HG03457 (cell line): ENCODE results near the gene LGALS1.
A peak's percentile ranks its signal among the peaks of the same experiment; 100 is the strongest.
"Not testable (repeated sequence)": the region's sequence is repeated elsewhere in the genome, so short reads cannot be mapped to it uniquely, and the experiment has no call there.

Experiments
- ATAC-seq: cut with Tn5 transposase; IDR thresholded peaks from one replicate; pipeline ENCODE4 v1.9.1; 2021; ENCODE audit warnings: moderate number of reproducible peaks; ENCODE audit not compliant: unreplicated experiment

LGALS1 gene

DNA sequence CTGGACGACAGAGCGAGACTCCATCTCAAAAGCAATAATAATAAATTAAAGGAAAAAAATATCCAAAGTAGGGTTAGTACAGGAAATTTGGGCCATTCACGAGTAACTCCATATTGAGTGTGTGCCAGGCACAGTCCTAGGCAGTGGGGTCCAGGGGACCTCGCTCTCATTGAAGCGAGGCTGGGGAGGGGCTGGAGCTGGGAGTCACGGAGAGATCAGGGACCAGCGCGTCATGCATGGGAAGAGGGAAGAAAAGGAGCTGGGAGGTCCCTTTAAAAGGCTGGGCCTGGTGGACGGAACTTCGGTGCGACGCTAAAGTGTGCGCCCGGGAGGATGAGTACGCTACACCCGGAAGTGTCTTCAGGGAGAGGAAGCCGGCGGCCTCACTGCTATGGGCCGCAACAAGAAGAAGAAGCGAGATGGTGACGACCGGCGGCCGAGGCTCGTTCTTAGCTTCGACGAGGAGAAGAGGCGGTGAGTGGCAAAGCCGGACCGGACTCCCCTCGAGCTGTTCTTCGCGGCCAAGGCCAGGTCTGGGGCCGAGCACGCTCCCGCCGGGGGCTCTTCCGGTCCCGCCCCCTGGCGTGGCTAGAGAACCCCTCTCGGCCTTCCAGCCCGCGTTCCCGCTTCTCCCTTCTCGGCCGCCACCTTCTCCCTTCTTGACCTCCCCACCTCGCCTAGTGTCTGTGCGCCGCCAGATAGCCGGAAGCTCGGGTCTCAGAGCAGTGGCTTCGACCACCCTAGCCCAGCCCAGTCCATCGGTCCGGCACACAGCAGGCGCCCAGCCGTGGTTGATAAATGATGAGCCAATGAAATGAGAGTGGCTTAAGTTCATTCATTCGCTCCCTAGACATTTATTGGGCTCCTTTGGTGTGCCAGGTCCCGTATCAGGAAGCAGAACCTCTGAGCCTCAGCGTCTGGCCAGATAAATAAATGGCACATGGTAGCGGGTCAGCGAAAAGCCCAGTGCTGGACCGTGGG is 10.9 kb downstream of the LGALS1 start, which contains the start of gene NOL12:
TSS of gene NOL12 (plus strand) at position 342 of the 981 bp plus-strand sequence. CDS start at position 392, 50 bp downstream.
- ATAC-seq, result peak; percentile 50

DNA sequence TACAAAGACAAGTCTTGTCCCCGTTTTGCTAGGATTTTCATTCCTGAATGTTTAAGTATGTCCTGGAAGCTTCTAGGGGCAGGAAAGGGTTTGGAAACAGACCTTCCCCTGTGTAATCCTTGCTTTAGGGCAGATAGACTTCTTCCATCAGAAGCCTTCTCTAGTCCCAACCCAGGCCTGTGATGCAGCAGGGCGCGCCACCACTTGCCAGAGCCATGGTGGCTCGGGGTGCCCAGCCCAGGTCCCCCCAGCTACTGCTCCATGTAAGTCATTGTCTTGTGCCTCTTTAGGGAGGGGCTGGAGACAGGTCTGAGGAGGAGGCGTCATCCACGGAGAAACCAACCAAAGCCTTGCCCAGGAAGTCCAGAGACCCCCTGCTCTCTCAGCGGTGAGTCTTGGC is 15.0 kb downstream of the LGALS1 start:
- no peak for ATAC-seq

DNA sequence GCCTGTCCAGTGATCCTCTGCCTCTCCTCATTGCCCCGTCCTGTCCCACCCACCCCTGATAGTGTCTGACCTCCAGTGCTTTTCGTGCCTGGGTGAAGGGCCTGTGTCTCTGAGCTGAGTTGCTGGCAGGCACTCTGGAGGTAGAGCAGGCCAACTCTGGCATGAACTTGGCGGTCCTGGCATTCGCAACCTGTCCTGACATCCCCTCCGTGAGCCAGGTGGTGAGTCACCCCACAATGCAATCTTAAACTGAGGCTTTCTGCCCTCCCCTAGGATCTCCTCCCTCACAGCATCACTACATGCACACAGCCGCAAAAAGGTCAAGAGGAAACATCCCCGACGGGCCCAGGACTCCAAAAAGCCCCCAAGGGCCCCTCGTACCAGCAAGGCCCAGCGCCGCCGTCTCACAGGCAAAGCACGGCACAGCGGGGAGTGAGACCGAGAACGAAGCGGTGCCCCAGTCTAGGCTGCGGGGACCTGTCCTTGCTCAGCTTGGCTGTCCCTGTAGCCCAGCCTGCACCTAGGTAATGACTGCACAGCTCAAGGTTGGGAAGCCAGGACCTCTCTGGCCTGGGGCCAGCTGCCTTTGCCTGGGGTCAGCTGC is 15.6 kb downstream of the LGALS1 start:
- ATAC-seq, result no peak

DNA sequence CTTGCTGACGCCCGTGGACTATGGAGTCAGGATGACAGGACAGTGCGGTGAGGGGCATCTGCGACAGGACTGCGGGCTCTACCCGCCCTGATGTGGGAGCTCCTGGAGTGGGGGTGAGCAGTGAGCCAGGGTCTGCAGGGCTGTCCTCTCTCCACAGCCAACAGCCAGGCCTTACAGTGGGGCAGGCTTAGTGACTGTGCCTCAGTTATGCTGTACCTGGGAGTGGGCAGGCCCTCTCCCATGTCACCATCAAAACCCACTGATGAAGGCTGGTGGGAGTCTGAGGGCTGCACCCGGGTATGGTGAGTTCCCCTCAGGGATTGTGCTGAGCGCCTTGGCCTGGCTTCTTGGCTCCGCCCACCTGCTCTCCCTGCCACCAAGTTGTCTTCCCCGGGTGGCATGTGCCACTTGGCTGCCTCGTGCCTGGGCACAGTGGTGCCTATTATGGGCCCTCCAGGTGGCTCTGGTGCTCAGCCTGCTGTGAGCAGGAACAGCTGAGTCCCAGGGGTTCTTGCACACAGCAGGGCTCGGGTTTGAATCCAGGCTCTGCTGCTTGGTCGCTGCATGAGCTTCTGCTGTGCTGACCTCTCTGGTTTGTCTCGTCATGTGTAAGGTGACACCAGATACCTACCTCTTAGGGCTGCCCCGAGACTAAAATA is 17.3 kb downstream of the LGALS1 start:
- ATAC-seq, result no peak

DNA sequence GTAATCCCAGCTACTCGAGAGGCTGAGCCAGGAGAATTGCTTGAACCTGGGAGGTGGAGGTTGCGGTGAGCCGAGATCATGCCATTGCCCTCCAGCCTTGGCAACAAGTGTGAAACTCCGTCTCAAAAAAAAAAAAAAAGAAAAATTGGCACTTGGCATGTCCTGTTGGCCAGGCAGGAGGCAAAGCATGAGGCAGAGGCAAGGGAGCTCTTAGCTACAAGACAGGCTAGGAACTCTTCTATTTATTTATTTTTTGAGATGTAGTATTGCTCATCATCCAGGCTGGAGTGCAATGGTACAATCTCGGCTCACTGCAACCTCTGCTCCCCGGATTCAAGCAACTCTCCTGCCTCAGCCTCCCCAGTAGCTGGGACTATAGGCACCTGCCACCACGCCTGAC is 18.7 kb downstream of the LGALS1 start:
- not testable (repeated sequence) for ATAC-seq

DNA sequence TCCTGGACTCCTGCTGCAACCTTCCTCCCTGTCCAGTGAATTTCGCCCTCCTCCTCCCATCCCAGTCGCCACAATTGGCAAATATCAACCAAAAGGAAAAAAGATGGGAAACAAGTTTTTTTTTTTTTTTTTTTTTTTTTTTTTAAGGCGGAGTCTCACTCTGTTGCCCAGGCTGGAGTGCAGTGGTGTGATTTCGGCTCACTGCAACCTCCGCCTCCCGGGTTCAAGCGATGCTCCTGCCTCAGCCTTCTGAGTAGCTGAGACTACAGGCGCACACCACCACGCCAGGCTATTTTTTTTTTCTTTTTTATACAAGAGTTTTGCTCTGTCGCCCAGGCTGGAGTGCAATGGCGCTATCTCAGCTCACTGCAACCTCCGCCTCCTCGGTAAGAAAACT is 20.8 kb downstream of the LGALS1 start:
- not testable (repeated sequence) for ATAC-seq

DNA sequence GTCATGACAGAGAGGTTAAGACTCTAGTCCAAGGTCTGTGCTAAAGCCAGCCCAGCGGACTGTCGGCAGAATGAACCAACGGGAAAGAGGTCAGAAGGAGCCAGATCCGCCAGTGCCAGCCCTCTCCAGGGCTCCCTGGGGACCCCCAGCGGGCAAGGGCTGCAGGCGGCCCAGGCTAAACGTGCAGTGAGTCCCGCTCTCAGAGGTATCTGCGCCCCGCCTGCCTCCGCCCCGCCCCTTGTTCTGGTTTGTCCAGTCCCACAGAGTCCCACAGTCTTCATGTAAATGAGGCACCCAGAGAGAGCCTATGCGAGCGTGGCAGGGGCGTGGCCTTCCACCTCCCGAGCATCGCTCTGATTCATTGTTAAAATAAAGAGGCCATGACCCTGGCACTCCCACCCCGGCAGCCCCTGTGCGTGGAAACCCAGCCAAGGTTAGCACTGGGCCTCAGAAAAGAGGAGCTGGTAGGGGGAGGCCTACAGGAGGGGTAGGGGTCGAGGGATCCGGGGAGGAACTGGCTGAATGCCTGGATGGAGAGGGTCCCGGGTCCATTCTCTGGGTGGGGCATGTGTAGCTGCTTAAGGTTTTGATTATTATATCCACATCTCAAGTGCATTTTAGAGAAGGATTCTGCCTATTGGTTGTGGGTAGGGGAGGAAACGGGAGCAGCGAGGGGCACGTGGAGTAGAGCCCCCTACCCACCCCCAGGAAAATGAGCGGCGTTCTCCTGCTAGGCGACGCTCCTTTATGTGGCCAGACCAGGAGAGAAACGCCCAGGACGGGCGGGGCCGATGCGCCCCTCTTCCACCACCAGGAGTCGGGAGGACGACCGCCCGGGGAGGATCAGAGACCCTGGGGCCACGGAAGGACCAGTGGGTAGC is 21.5 kb downstream of the LGALS1 start, which contains the start of gene TRIOBP:
TSS of gene TRIOBP (plus strand) at position 392 of the 881 bp plus-strand sequence. CDS start 4,318 bp downstream, outside the sequence.
- ATAC-seq, result peak; percentile 55

DNA sequence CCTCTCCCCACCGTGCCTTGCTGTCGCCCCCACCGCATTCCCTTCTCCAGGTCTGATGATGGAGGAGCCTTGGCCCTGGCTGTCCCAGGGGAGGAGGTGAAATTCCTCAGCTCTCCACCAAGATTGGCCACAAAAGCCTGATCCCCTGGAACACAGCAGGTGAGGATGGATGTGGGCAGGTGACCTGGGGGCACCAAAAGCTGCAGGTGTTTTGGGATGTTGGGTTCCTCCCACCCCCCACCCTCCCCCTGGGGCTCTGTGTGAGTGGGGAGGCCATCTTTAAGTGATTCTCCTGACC is 22.1 kb downstream of the LGALS1 start:
- ATAC-seq, result no peak

DNA sequence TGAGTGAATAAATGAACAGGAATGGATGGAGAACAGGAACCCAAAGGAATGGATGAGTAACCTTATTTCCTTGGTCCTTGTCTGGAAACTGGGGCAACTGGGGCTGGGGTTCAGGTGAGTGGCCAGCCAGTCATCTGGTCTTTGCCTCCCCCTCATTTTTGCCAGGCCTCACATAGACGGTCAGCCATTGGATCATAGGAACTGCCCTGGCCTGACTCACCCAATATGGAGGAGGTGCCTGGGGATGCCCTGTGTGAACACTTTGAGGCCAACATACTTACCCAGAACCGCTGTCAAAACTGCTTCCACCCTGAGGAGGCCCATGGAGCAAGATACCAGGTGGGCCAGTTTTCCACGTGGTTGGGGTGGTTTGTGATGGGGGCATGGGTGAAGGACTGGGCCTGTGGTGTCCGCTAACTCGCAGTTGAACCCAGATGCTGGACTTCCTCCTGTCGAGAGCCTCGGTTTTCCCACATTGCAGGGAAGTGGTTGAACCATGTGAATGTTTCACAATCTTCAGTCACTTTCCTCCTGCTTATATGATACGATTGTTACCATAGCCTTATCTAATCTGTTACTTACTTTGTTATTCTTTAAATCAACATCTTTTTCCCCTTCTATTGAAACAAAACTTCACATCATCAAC is 25.8 kb downstream of the LGALS1 start:
- no peak for ATAC-seq

DNA sequence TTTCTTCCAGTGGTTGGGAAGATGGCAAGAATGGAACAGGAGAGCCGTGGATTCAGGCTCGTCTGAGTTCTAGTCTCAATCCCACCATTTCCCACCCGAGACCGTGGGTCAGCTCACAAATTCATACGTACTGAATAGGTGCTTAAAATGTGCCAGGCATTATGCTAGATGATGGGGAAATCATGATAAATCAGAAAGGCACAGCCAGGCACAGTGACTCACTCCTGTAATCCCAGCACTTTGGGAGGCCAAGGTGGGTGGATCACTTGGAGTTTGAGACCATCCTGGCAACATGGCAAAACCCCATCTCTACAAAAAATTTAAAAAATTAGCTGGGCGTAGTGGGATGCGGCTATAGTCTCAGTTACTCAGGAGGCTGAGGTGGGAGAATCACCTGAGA is 28.5 kb downstream of the LGALS1 start:
- no peak for ATAC-seq

DNA sequence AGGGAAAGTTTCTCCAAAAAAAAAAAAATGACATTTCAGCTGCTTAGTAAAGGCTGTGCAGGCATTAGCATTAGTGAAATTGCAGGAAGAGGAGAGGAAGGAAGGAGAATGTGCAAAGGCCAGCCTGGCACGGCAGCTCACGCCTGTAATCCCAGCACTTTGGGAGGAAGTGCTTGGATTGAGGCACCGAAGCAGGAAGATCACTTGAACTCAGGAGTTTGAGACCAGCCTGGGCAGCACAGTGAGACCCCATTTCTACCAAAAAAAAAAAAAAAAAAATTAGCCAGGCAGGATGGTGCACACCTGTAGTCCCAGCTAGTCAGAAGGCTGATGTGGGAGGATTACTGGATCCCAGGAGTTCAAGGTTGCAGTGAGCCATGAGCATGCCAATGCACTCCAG is 29.2 kb downstream of the LGALS1 start:
- no peak for ATAC-seq

DNA sequence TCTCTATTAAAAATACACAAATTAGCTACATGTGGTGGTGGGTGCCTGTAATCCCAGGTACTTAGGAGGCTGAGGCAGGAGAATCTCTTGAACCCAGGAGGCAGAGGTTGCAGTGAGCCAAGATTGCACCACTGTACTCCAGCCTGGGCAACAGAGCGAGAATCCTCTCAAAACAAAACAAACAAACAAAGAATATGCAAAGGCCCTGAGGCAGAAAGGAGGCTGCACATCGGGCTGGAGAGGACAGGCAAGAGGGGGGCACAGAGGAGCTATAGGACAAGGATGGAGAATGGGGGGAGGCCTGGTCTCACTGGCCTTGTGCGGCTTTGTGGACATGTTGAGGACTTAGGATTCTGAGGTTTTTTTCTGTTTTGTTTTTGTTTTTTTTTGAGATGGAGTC is 29.8 kb downstream of the LGALS1 start:
- no peak for ATAC-seq

DNA sequence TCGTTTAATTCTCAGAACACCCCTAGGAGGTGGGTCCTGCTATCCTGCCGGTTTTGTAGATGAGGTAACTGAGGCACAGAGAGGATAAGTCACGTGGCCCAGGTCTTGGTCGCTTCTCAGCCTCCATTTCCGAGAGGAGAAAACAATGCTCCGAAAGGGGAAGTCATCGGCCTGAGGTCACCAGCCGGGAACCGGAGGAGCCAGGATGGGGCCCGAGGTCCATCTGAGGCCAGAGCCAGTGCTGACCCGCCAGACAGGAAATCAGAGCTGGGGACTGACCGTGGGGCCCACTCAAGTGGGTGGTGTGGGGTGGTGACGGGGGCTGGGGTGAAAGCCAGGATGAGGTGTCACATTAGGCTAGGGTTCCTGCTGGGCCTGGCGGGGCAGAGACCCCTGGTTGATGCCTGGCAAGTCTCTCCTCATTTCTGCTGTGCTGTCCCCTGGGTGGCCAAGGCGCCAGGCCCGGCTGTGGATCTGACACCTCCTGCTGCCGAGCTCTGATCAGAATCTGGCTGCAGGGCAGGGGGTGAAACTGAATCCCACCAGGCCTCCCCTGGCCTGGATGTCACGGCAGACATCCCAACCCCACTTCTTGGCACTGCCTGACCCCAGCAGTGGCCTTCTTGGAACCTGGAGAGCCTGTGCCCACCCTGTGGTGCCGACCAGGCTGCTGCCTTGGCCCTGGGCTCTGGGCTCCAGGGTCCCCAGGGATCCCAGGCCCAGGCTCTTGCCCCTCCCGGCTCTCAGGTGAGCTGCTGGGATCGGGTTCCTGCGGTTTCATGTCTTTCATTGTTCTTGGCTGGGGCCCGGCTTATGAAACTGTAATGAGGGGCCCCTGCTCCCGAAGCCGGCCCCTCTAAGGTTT is 33.4 kb downstream of the LGALS1 start:
- no peak for ATAC-seq

DNA sequence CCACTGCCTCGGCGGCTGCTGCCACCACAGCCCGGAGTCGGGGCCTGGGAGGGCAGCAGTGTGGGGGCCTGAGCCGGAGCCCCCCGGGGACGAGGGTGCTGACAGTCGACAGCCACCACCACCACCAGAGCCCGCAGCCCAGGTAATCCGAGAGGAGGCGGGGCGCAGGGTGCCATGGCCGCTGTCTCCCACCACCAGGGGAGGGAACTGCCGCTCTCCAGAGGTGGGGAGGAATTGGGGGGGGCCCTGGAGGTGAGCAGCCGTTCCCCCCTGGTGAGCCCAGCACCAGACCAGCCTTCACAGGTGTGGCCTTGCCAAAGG is 34.0 kb downstream of the LGALS1 start:
- no peak for ATAC-seq

DNA sequence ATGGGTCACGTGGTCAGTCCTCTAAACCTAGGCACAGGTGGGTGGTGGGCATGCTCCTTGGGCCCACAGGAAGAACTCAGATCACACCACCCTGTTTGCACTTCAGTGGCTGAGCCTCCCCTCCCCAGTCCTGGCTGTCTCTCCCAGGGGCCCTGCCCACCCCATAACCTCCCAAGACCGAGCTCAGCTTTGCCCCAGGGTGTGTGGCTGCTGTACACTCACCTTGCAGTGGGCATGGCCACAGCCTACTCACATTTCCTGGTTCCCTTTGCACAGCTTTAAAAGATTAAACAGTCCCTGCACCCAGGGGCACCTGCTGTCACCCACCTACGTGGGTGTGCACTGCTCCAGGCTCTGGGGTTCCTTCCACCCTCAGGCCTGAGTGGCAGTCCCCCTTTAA is 35.2 kb downstream of the LGALS1 start:
- no peak for ATAC-seq

DNA sequence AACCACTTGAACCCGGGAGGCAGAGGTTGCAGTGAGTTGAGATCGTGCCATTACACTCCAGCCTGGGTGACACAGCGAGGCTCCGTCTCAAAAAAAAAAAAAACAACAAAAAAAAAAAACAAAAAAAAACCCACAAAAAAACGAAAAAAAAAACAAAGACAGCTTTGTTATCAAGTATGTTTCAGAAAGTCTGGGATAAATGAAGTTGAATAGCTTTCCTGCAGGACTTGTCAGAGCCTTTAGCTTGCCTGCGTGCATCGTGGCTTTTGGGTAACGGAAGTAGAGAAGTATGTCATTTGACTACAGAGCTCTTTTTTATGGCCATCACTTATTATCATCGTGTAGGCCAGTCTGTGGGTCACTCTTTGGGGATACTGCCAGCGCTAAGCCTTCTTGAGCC is 36.1 kb downstream of the LGALS1 start:
- no peak for ATAC-seq

DNA sequence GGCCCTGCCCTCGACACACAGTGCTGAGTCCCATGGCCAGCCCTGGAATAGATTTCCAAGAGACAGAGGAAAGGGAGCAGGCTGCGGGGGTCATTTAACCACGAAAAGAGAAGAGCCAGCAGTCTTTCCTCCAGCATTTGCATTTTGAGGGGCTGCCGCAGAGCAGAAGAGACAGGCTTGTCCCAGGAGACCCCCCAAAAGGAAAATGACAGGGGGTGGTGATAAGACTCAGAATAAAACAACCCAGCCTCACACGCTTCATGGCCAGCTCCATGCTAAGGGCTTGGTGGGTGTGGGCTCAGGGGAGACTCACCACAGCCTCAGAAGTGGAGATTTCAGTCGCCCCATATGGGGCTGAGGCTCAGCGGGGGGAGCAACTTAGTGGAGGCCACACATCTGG is 38.3 kb downstream of the LGALS1 start:
- ATAC-seq, result no peak

DNA sequence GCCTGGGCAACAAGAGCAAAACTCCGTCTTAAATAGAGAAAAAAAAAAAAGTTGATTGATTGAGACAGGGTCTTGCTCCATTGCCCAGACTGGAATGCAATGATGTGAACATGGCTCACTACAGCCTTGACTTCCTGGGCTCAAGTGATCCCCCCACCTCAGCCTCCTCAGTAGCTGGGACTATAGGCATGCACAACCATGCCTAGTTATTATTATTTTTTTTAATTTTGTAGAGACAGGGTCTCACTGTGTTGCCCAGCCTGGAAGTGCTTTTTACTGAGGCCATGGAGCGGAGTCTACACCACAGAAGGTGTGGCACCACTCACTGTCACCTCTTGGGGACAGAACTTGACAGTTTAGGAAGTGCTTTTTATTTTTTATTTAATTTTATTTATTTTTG is 39.2 kb downstream of the LGALS1 start:
- ATAC-seq, result no peak

DNA sequence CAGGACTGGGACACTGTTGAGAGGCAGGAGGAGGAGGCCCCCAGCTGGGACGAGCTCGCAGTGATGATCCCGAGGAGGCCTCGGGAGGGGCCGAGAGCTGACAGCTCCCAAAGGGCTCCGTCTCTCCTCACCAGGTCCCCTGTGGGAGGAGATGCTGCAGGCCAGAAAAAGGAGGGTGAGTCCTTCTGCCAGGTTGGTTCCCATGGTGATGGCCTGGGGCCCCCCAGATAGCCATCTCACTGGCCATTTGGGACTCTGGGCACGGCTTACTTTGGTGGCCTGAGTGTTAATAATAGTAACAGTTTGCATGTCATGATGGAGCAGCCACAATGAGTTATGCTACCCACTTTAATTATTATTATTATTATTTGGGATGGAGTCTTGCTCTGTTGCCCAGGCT is 40.3 kb downstream of the LGALS1 start:
- ATAC-seq, result no peak
